Endothelial cell of umbilical vein (primary cell): ENCODE data around the gene MAST4.

Experiments used
- EZH2 ChIP-seq: IDR thresholded peaks from 2 replicates; pipeline ENCODE4 v1.6.1; 2012; ENCODE audit warnings: borderline replicate concordance, low read depth, mild to moderate bottlenecking, moderate library complexity, low read length, inconsistent platforms; ENCODE audit not compliant: severe bottlenecking
- FOS ChIP-seq: IDR thresholded peaks from 2 replicates; pipeline ENCODE4 v1.6.1; 2011; ENCODE audit warnings: mild to moderate bottlenecking, low read length, moderate library complexity, borderline replicate concordance; ENCODE audit not compliant: insufficient read depth
- GATA2 ChIP-seq: IDR thresholded peaks from 2 replicates; pipeline ENCODE4 v1.7.0; 2011; ENCODE audit warnings: low read depth, mild to moderate bottlenecking, moderate library complexity, mixed read lengths, low read length; ENCODE audit not compliant: insufficient read length, insufficient read depth
- JUN ChIP-seq: IDR thresholded peaks from 2 replicates; pipeline ENCODE4 v1.6.1; 2011; ENCODE audit warnings: borderline replicate concordance, low read depth; ENCODE audit not compliant: insufficient read length, insufficient read depth
- MYC ChIP-seq: IDR thresholded peaks from one replicate; pipeline ENCODE4 v1.6.1; 2011; ENCODE audit warnings: mild to moderate bottlenecking, low read depth, low read length
- POLR2A ChIP-seq: IDR thresholded peaks from 2 replicates; pipeline ENCODE4 v1.6.1; 2012; ENCODE audit warnings: low read depth, mild to moderate bottlenecking, control low read depth, low read length
- POLR2AphosphoS5 ChIP-seq: IDR thresholded peaks from 2 replicates; pipeline ENCODE4 v1.6.1; 2012; ENCODE audit warnings: low read depth, mild to moderate bottlenecking, control low read depth, low read length, moderate library complexity; ENCODE audit not compliant: insufficient read depth
- TF ChIP-seq, protein P1 (sequence below), 2 donors: IDR thresholded peaks; 1 replicate in 1 of 2; 2 replicates in 1 of 2; pipeline ENCODE4 v1.5.1; 2011; ENCODE audit warnings: low read length in 2 of 2, mild to moderate bottlenecking in 2 of 2, moderate library complexity in 2 of 2, control low read depth in 1 of 2, inconsistent platforms in 1 of 2, low read depth in 1 of 2; ENCODE audit not compliant: insufficient read depth in 1 of 2; ENCODE audit errors: extremely low read depth in 1 of 2
- TF ChIP-seq, protein P2 (sequence below): IDR thresholded peaks from 2 replicates; pipeline ENCODE4 v1.6.1; 2011; ENCODE audit not compliant: insufficient read depth, insufficient read length

DNA sequence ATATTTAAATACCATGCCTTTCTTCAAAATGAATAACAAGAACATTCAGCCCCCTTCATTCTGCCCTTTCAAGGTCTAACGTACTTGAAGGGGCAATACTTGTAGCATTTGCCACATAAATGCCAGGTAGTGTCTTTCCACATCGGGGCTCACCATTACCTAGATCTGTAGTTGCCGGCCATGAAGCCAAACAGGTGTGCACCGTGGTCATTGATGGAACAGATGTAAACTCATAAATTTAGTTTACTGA, 407.4 kb downstream of the MAST4 start:
- TF ChIP-seq, protein P1, sequence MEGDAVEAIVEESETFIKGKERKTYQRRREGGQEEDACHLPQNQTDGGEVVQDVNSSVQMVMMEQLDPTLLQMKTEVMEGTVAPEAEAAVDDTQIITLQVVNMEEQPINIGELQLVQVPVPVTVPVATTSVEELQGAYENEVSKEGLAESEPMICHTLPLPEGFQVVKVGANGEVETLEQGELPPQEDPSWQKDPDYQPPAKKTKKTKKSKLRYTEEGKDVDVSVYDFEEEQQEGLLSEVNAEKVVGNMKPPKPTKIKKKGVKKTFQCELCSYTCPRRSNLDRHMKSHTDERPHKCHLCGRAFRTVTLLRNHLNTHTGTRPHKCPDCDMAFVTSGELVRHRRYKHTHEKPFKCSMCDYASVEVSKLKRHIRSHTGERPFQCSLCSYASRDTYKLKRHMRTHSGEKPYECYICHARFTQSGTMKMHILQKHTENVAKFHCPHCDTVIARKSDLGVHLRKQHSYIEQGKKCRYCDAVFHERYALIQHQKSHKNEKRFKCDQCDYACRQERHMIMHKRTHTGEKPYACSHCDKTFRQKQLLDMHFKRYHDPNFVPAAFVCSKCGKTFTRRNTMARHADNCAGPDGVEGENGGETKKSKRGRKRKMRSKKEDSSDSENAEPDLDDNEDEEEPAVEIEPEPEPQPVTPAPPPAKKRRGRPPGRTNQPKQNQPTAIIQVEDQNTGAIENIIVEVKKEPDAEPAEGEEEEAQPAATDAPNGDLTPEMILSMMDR (IDR thresholded peaks at IDR 0.05; ENCODE audit: extremely low read depth in 1 of 2, insufficient read depth in 1 of 2, low read depth in 1 of 2, low read length in 2 of 2): no peak
- TF ChIP-seq POLR2AphosphoS5 (no peak), POLR2A (no peak), MYC (no peak), FOS (no peak), EZH2 (no peak), GATA2 (no peak), JUN (no peak)
- TF ChIP-seq, protein P2, sequence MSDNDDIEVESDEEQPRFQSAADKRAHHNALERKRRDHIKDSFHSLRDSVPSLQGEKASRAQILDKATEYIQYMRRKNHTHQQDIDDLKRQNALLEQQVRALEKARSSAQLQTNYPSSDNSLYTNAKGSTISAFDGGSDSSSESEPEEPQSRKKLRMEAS: no peak
